Chondrocyte (in vitro differentiated cells): ENCODE results near the gene GUCA2B. TPM values are rescaled to one million over a fixed set of nuclear protein-coding genes. Genes with fewer than 3 reads are reported as not detected.

Experiments used
- DNase-seq: peaks from one replicate; pipeline ENCODE4 v3.0.0; 2021; ENCODE audit warnings: mixed read lengths, low spot score
- H3K27ac Mint-ChIP-seq: one replicate; pipeline ENCODE4 v1.8.0; 2021; ENCODE audit warnings: mild to moderate bottlenecking, moderate library complexity, mixed read lengths; ENCODE audit not compliant: unreplicated experiment
- H3K27me3 Mint-ChIP-seq: 2 replicates; pipeline ENCODE4 v1.8.0; 2021; ENCODE audit warnings: low read depth, mixed read lengths
- H3K36me3 Mint-ChIP-seq: 2 replicates; pipeline ENCODE4 v1.8.0; 2021; ENCODE audit warnings: low read depth, mixed read lengths
- H3K4me1 Mint-ChIP-seq: 2 replicates; pipeline ENCODE4 v1.8.0; 2021; ENCODE audit warnings: low read depth, mild to moderate bottlenecking, mixed read lengths
- H3K4me3 Mint-ChIP-seq: one replicate; pipeline ENCODE4 v1.8.0; 2021; ENCODE audit warnings: mild to moderate bottlenecking, moderate library complexity, mixed read lengths; ENCODE audit not compliant: unreplicated experiment
- H3K9me3 Mint-ChIP-seq: 2 replicates; pipeline ENCODE4 v1.8.0; 2021; ENCODE audit warnings: low read depth, mixed read lengths
- total RNA-seq: library from RNA; stranded (reverse); gene quantifications from 3 replicates; pipeline ENCODE4 v1.2.1, GENCODE V29; 2021
- TF ChIP-seq, protein P1 (sequence below): fragments of 200-600 bp; sonication (generic); IDR thresholded peaks from 2 replicates; pipeline ENCODE4 v1.5.0; 2021; ENCODE audit warnings: antibody characterized with exemption, mild to moderate bottlenecking, moderate library complexity

GUCA2B gene
- total RNA-seq, 1 donor from 2014 or later = not detected

DNA sequence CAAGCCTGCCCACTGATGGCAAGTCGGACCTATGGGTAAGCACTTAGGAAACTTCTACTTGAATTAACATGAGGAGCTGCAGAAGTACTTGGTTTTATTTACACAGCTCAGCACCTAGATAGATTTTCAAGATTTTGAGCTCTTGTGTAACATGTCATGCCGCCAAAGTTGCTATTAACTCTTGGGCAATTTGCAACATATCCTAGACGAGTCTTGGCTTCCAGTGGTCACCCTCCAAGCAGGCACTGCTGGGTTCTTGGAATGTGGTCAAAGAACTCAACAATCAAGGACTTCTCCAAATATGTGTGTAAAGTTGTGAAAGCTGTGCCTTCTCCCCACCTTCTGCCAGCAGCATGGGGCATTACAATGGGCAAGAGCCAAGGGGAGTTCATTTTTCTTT is 17.8 kb upstream of the GUCA2B start:
- TF ChIP-seq, protein P1, sequence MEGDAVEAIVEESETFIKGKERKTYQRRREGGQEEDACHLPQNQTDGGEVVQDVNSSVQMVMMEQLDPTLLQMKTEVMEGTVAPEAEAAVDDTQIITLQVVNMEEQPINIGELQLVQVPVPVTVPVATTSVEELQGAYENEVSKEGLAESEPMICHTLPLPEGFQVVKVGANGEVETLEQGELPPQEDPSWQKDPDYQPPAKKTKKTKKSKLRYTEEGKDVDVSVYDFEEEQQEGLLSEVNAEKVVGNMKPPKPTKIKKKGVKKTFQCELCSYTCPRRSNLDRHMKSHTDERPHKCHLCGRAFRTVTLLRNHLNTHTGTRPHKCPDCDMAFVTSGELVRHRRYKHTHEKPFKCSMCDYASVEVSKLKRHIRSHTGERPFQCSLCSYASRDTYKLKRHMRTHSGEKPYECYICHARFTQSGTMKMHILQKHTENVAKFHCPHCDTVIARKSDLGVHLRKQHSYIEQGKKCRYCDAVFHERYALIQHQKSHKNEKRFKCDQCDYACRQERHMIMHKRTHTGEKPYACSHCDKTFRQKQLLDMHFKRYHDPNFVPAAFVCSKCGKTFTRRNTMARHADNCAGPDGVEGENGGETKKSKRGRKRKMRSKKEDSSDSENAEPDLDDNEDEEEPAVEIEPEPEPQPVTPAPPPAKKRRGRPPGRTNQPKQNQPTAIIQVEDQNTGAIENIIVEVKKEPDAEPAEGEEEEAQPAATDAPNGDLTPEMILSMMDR = no peak
- DNase-seq = no peak
- Mint-ChIP-seq H3K9me3 (no peaks in the 10 kb centered on the region), H3K36me3 (no peaks in the 10 kb centered on the region), H3K27ac (no peak overlapping the region), H3K4me3 (no peak overlapping the region), H3K4me1 (no peaks in the 10 kb centered on the region), H3K27me3 (peaks cover 28% of the 10 kb centered on the region)

DNA sequence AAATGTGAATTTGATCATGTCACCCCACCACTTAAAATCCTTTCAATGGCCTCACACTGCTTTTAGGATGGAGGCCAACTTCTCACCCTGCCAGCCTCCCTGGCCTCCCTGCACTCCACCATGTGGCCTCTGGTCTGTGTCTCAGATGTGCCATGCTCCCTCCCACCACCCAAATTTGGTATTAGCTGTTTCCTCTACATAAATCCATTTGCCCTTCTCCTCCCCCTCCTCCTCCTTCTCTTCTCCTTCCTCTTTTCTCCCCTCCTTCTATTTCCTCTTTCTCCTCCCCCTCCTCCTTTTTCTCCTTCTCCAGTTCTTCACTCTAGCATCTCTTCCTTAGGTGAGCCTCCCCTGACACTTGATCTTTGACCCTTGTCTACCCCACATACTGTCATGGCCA is 16.7 kb upstream of the GUCA2B start:
- TF ChIP-seq, protein P1 = no peak
- Mint-ChIP-seq H3K4me1 (no peaks in the 10 kb centered on the region), H3K36me3 (no peaks in the 10 kb centered on the region), H3K9me3 (no peaks in the 10 kb centered on the region), H3K4me3 (no peak overlapping the region), H3K27me3 (peaks cover 35% of the 10 kb centered on the region), H3K27ac (no peak overlapping the region)
- no peak for DNase-seq

DNA sequence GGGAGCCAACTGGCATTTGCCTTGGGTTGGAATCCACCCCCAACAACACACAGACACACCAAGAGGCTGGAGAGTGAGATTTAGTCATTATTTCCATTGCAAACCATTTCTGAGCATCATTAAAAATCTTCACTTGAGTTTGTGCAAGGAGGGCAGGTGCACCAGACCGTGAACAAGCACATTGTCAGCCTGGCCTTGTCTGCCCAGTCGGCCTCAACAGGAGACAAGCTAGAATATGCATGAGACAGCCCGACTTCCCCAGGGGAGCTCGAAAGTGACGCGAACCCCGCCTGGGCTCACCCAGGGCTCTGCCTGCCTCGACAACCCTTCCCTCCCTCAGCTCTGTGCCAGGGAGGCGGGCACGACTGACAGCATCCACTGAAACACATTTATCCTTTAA is 15.4 kb upstream of the GUCA2B start:
- no peaks in the 10 kb centered on the region for H3K9me3 Mint-ChIP-seq
- DNase-seq = no peak
- H3K36me3 Mint-ChIP-seq = no peaks in the 10 kb centered on the region
- no peaks in the 10 kb centered on the region for H3K4me1 Mint-ChIP-seq
- H3K4me3 Mint-ChIP-seq = no peak overlapping the region
- H3K27ac Mint-ChIP-seq = no peak overlapping the region
- H3K27me3 Mint-ChIP-seq = peaks cover 42% of the 10 kb centered on the region
- TF ChIP-seq, protein P1 = no peak

DNA sequence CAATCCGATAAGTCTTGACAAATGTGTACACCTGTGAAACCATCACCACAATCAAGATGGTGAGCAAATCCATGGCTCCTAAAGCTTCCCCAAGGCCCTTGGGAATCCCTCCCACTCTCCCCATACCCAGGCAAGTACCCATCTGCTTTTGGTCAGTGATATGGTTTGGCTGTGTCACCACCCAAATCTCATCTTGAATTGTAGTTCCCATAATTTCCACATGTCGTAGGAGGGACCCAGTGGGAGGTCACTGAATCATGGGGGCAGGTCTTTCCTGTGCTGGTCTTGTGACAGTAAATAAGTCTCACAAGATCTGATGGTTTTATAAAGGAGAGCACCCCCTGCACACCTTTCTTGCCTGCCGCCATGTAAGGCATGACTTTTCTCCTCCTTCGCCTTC is 14.6 kb upstream of the GUCA2B start:
- Mint-ChIP-seq H3K27me3 (peaks cover 49% of the 10 kb centered on the region), H3K4me3 (no peak overlapping the region), H3K36me3 (no peaks in the 10 kb centered on the region), H3K9me3 (no peaks in the 10 kb centered on the region), H3K27ac (no peak overlapping the region), H3K4me1 (no peaks in the 10 kb centered on the region)
- no peak for DNase-seq
- TF ChIP-seq, protein P1 = no peak

DNA sequence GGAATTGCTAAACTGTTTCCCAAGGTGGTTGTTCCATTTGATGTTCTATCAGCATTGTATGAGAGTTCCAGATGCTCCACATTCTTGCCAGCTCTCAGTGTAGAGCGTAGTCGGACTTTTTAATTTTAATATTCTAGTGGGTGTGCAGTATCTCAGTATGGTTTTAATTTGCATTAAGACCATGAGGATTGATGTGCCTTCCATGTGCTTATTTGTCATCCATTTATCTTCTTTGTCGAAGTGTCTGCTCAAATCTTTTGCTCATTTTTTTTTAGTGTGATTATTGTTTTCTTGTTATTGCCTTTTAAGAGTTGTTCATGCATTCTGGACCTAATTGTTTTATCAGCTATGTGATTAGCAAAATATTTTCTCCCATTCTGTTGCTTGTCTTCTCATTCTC is 13.8 kb upstream of the GUCA2B start:
- no peaks in the 10 kb centered on the region for H3K36me3 Mint-ChIP-seq
- H3K27ac Mint-ChIP-seq = no peak overlapping the region
- no peak for DNase-seq
- no peaks in the 10 kb centered on the region for H3K9me3 Mint-ChIP-seq
- no peak overlapping the region for H3K4me3 Mint-ChIP-seq
- peaks cover 57% of the 10 kb centered on the region for H3K27me3 Mint-ChIP-seq
- TF ChIP-seq, protein P1 = no peak
- H3K4me1 Mint-ChIP-seq = no peaks in the 10 kb centered on the region
